ENCODE measurements around the gene ST6GAL1.

Gene ST6GAL1

GRCh38 chr3:187125319-187126031, 195.1 kb downstream of the ST6GAL1 start:
- no peak for ATAC-seq
- H3K4me3 Mint-ChIP-seq = no peak overlapping the region
- no peak for DNase-seq

More at GRCh38 chr3:187125319-187126031, 195.1 kb downstream of the ST6GAL1 start:
- Mint-ChIP-seq H3K27me3 (no peaks in the 10 kb centered on the region), H3K27ac (no peak overlapping the region), H3K36me3 (ENCODE audit: low read depth) (peaks cover 12% of the 10 kb centered on the region), H3K9me3 (peaks cover 15% of the 10 kb centered on the region), H3K4me1 (peaks cover 20% of the 10 kb centered on the region)
